Left ventricle myocardium inferior (tissue), 1 donor: ENCODE measurements around the gene MADCAM1. TPM values are rescaled to one million over a fixed set of nuclear protein-coding genes. Genes with fewer than 3 reads are reported as not detected.

Experiments used
- DNase-seq: peaks from one replicate; pipeline ENCODE4 v3.0.0-alpha.2; 2020
- H3K27ac ChIP-seq: fragments of 200-600 bp; replicated peaks from 2 replicates; pipeline ENCODE4 v1.8.0; 2021
- H3K27me3 ChIP-seq: fragments of 200-600 bp; 2 replicates; pipeline ENCODE4 v1.8.0; 2021; ENCODE audit warnings: low read depth
- H3K36me3 ChIP-seq: fragments of 200-600 bp; 2 replicates; pipeline ENCODE4 v1.8.0; 2021
- H3K4me1 ChIP-seq: fragments of 200-600 bp; 2 replicates; pipeline ENCODE4 v1.8.0; 2021
- H3K4me3 ChIP-seq: fragments of 200-600 bp; 2 replicates; pipeline ENCODE4 v1.8.0; 2021; ENCODE audit warnings: mild to moderate bottlenecking, moderate library complexity
- H3K9me3 ChIP-seq: fragments of 200-600 bp; replicated peaks from 2 replicates; pipeline ENCODE4 v1.8.0; 2021
- intact Hi-C: fragments of 100-400 bp; cut with micrococcal nuclease; formaldehyde crosslinking; loops from one replicate; pipeline ENCODE4 v1.11.0; 2022
- total RNA-seq: library from RNA; stranded (reverse); fragmentation: NEBNext Ultra II Directional; extraction: Animal tissue kit (Norgen Biotek cat#: 25700); gene quantifications from one replicate; pipeline ENCODE4 v1.2.1, GENCODE V29; 2021
- TF ChIP-seq, protein P1 (sequence below): fragments of 200-600 bp; IDR thresholded peaks from 2 replicates; pipeline ENCODE4 v1.8.0; 2021; ENCODE audit warnings: antibody characterized with exemption, mild to moderate bottlenecking, borderline replicate concordance
- donor health status: DM: no; HTN: yes; CAD: no; lungs with severe emphysema.

MADCAM1 gene
- total RNA-seq, 1 donor from 2014 or later, result 0.22 TPM

DNA sequence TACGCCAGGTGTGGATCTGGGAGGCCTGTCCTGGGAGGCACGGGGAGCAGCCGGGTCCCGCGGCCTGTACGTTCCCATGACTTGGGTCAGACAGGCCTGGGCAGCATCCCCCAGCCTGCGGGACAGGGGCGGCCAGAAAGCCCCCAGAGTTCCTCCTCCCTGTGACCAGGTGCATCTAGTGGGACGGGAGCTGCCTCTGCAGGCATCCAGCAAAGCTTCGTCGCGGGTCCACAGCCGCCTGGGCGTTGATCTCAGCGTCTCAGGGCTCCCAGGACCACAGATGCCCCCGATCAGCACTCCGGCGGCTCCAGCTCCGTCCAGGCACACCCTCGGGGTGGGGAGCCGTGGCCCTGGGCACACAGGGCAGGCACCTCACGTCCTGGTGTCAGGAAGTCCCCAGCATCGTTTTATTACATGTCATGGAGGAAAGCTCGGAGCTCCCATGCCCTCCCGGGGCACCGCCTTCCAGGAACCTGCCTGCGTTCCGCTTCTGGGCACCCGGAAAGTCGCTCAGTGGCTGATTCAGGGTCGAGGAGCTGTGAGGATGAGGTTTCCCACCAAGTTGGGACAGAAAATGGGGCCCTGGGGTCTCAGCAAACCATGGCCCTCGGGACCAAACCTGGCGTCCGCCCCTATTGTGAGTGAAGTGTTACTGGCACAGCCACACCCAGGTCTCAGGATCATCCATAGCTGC is 46.0 kb downstream of the MADCAM1 start:
- intact Hi-C loops, result no loop called here

DNA sequence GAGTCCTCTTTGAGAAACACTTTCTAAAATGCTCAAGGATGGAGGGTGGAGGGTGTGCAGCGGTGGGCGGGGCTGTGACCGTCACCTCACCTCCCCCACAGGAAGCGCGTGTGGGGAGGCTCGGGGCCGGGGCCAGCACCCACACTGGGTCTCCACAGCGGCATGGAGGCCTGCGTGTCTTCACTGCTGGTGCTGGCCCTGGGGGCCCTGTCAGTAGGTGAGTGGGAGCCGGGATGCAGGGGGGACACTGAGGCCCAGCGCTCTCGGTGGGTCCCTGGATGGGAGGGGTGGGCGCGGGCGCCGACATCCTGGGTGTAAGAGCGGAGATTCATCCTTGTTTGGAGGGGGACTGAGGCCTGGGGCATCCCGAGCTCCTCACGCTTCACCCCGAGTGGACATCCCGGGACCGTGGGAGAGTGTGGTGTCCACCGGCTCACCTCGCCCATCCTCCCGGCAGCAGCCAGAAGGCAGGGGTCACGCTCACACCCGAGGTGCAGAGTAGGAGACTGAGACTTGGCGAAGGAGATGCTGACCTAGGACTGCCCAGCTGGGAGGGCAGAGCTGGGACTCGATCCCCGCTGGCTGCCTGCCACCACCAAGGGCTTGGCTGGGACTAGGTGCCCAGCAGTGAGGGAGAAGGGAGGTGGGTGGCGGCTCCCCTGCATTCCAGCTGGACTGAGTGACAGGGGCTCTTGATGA is 47.8 kb downstream of the MADCAM1 start, which contains the start of gene GZMM:
TSS of gene GZMM (plus strand) at position 144 of the 699 bp plus-strand sequence. CDS start at position 163, 19 bp downstream.
- DNase-seq, result no peak
- Histone ChIP-seq H3K27ac (no peak within 1 kb of the TSS), H3K36me3 (peaks cover 29% of the 10 kb centered on the region), H3K4me1 (peaks cover 9% of the 10 kb centered on the region), H3K4me3 (no peak within 1 kb of the TSS), H3K27me3 (no peaks in the 10 kb centered on the region), H3K9me3 (no peaks in the 10 kb centered on the region)
- intact Hi-C loops, result no loop called here
- TF ChIP-seq, protein P1, sequence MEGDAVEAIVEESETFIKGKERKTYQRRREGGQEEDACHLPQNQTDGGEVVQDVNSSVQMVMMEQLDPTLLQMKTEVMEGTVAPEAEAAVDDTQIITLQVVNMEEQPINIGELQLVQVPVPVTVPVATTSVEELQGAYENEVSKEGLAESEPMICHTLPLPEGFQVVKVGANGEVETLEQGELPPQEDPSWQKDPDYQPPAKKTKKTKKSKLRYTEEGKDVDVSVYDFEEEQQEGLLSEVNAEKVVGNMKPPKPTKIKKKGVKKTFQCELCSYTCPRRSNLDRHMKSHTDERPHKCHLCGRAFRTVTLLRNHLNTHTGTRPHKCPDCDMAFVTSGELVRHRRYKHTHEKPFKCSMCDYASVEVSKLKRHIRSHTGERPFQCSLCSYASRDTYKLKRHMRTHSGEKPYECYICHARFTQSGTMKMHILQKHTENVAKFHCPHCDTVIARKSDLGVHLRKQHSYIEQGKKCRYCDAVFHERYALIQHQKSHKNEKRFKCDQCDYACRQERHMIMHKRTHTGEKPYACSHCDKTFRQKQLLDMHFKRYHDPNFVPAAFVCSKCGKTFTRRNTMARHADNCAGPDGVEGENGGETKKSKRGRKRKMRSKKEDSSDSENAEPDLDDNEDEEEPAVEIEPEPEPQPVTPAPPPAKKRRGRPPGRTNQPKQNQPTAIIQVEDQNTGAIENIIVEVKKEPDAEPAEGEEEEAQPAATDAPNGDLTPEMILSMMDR, result no peak

More for the DNA sequence above, 46.0 kb downstream of the MADCAM1 start:
- no peak overlapping the region for H3K4me3 ChIP-seq
- DNase-seq, result no peak
- H3K27ac ChIP-seq, result no peak overlapping the region
- TF ChIP-seq, protein P1, result no peak
- no peaks in the 10 kb centered on the region for H3K9me3 ChIP-seq
- no peaks in the 10 kb centered on the region for H3K27me3 ChIP-seq
- H3K36me3 ChIP-seq, result peaks cover 45% of the 10 kb centered on the region
- peaks cover 19% of the 10 kb centered on the region for H3K4me1 ChIP-seq

DNA sequence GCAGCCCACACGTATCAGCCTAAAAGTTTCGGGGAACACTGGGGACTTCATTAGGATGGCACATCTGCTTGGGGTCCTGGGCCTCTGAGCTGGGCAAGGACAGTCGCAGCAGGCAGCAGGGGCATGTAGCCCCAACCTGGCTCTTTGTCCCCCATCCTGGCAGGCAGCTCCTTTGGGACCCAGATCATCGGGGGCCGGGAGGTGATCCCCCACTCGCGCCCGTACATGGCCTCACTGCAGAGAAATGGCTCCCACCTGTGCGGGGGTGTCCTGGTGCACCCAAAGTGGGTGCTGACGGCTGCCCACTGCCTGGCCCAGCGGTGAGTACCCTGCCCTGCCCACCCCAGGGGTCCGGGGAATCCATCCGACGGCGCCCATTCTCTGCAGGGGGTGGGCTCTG is 50.8 kb downstream of the MADCAM1 start:
- Histone ChIP-seq H3K27me3 (no peaks in the 10 kb centered on the region), H3K36me3 (peaks cover 8% of the 10 kb centered on the region), H3K4me3 (no peak overlapping the region), H3K9me3 (no peaks in the 10 kb centered on the region), H3K27ac (no peak overlapping the region), H3K4me1 (peaks cover 13% of the 10 kb centered on the region)
- intact Hi-C loops, result no loop called here
- no peak for DNase-seq
- TF ChIP-seq, protein P1, result no peak

DNA sequence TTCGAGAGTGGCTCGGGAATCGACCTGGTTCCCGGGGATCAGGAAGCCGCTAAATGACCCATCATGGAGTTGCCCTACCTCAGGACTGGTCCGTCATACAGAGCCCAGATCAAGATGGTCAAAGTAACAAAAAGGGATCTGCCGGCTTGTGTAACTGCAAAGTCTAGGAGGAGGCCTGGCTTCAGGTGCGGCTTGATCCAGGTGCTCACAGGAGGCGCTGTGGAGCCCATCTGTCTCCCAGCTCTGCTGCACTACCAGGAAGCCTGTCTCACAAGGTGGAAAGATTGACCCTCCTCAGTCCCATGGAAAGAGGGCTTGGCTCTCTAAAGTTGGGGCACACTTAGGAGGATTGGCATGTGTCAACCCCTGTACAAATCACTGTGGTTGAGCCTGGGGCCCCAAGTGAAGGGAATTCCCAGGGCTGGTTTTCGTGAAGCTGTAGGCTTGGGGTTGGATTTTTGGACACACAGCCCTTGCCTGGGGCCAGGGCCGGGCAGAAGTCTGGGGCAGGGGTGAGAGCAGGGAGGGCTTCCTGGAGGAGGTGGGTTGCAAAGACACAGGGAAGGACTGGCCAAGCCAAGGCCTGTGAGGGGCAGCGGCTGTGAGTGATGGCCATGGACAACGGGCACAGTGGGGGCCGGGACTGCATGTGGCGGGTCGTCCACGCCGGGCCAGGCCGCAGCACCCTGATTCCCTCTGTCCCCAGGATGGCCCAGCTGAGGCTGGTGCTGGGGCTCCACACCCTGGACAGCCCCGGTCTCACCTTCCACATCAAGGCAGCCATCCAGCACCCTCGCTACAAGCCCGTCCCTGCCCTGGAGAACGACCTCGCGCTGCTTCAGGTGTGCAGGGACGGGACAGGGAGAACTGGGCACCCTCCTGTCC is 51.8 kb downstream of the MADCAM1 start:
- Histone ChIP-seq H3K27ac (no peak overlapping the region), H3K36me3 (no peaks in the 10 kb centered on the region), H3K4me1 (peaks cover 13% of the 10 kb centered on the region), H3K9me3 (no peaks in the 10 kb centered on the region), H3K4me3 (no peak overlapping the region), H3K27me3 (no peaks in the 10 kb centered on the region)
- DNase-seq, result no peak
- intact Hi-C loops, result no loop called here
- TF ChIP-seq, protein P1, result no peak
